Measurements from ENCODE around the gene USP25.
"Not testable (repeated sequence)": the region's sequence is repeated elsewhere in the genome, so short reads cannot be mapped to it uniquely, and the experiment has no call there.

Gene USP25

GRCh38 chr21:15732290-15732995 lies 2.7 kb downstream of the USP25 start:
- DNase-seq (ENCODE audit: low read depth in 3 of 3): no peak

DNA sequence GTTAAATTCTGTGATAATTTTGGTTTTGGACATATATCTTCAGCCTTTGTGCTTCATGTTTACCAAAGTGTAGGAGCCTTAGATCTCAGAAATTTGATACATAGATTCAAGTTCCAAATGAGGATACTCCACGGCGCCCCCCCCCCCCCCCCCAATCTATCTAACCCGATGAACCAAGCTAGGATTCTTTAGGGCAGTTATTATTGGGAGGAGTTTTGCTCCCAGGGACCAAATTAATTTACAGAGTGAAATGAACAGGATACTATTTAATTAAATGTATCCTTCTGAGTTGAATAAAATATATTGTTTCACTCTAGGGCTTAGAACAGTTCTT lies 3.2 kb downstream of the USP25 start:
- DNase-seq (ENCODE audit: low read depth in 3 of 3): no peak

DNA sequence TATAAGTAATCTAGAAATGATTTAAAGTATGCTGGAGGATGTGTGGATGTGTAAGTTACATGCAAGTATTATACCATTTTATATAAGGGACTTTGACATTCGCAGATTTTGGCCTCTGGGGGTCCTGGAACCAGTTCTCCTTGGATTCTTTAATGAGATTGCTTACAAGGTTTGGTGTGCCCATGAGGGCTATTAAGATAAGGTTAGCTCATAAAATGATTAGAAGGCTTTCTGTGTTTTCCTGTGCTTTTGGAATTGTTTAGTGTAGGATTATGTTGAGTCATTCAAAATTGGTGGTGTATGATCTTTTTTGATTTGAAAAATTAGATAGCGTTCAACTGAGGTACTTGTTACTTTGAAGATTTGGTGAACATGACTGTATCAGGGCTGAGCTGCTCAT lies 5.6 kb downstream of the USP25 start:
- no peak for DNase-seq (ENCODE audit: low read depth in 3 of 3)

GRCh38 chr21:15735931-15736330 lies 6.1 kb downstream of the USP25 start:
- DNase-seq (ENCODE audit: low read depth in 3 of 3): not testable (repeated sequence)

GRCh38 chr21:15738779-15739178 lies 9.0 kb downstream of the USP25 start:
- not testable (repeated sequence) for DNase-seq (ENCODE audit: low read depth in 3 of 3)

DNA sequence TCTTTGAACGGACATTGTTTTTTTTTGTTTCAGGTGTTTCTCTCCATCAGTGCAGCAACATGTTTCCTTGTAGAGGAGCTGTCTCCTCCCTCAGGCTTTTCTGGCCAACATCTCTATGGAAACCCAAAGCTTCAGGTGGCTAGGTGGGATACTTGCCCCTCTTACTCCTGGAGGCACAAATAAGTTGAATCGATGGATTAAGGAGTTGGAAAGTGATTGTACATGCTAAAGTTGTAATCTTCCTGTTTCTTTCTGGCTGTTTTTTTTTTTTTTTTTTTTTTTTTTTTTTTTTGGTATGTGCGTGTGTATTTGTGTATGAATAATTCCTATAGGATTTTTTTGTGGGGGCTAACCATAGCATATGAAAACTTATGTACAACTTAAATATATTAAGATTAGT lies 10.6 kb downstream of the USP25 start:
- DNase-seq (ENCODE audit: low read depth in 3 of 3): no peak

DNA sequence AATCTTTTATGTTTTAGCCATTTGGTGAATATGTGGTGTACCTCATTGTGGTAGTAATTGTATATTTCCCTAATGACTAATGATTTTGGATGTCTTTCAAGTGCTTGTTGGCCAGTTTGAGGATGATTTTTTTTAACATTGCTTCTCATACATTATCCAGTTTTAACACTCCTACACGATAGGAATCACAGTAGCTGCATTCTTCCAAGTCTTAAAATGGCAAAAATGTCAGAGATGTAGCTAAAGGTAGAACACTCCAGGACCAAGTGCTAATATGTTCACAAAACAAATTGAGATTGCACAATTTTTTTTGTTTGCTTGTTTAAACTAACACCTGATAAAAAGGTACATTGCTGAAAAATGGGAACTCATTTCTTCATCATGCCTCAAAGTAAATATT lies 11.7 kb downstream of the USP25 start:
- DNase-seq (ENCODE audit: low read depth in 3 of 3): no peak

DNA sequence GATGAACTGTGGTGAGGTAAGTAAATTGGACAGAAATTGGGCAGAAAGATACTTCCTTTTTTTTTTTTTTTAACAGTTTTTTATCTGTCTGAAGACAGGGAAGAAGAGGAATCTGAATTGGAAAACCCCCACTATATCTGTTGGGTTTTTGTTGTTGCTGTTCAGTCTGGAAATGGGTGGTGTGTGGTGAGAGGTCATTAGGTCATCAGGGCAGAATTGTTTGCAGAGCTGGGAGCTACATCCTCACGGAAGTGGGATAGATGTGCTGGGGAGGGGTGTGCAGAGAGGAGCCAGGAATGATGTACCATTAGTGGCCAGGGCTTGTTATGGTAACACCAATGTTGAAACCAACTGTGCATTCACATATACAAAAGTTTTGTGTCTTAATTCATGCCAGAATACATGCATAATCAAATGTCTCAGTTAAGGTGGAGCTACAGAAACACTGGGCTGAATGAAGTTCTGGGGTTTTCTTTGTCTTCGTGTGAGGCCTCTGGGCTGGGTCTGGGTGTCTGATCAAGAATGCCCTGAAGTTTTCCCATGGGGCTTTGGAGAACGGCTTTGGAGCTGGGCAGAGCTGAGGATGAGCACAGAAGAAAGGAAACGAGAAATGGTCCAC lies 12.4 kb downstream of the USP25 start:
- no peak for DNase-seq (ENCODE audit: low read depth in 3 of 3)

DNA sequence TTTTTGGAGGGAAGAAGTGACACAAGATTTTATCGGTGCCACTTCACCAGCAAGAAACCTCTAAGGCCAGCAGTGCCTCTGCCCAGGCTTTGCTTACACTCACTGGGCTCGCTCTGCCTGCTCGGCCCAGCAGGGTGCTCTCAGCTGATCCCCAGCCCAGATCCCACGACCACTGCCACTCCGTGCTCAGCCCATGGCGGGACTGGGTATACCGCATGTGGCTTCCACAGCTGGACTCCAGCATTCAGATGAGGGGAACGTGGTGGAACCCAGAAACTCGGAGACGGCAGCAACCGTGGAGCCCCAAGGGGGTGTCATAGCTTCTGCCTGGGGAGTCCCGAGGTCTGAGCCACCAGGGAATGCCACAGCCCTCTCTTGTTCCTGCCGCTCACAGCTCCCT lies 12.9 kb downstream of the USP25 start:
- no peak for DNase-seq (ENCODE audit: low read depth in 3 of 3)

DNA sequence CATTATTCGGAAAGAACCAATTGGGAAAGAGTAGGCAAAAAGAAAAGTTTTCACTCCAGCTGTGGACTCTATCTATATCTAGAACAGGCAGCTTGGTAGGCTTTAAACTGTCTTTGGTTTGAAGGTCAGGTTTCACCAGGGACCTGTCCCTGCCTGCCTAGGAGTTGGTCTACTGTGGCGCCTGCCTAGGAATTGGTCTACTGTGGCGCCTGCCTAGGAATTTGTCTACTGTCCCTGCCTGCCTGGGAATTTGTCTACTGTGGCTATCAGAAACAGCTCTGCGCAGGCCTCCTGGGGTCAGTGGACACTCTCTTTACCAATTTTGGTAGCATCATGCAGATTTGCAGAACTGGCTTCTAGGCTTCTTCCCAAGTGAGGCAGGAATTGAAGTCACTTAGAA lies 13.8 kb downstream of the USP25 start:
- DNase-seq (ENCODE audit: low read depth in 3 of 3): no peak

GRCh38 chr21:15744926-15745325 lies 15.1 kb downstream of the USP25 start:
- no peak for DNase-seq (ENCODE audit: low read depth in 3 of 3)

DNA sequence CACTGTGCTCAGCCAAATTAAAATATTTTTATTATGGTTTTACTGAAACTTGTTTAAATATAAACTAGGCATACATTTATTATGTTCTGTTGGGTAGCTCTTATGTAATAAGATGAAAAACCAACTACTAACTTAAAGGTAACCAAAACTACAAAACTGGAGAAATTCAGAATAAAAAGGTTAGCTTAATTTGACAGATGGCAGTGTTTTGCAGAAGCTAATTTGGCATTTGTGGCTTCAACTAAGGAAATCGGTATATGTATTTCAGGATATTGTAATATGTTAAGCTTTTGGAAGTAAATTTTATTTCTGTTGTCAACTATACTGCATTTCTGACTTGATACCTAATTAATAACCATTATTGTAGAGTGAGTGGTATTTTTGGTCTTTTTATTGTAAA lies 18.8 kb downstream of the USP25 start:
- DNase-seq (ENCODE audit: low read depth in 3 of 3): no peak

GRCh38 chr21:15749082-15749860 lies 19.5 kb downstream of the USP25 start:
- no peak for DNase-seq (ENCODE audit: low read depth in 3 of 3)

DNA sequence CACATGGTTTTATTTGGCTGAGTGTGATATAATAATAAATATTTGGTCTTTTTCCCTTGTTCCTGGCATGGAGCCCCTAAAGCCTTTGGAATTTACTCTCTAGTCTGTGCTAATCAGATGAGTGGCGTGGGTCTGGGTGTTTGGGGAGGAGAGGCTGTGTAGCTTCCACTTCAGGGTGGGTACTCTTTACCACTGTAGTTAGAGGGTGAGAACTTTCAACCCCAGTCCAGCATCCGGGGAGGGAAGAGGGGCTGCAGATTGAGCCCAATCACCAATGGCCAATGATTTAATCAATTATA lies 20.0 kb downstream of the USP25 start:
- DNase-seq (ENCODE audit: low read depth in 3 of 3): no peak

DNA sequence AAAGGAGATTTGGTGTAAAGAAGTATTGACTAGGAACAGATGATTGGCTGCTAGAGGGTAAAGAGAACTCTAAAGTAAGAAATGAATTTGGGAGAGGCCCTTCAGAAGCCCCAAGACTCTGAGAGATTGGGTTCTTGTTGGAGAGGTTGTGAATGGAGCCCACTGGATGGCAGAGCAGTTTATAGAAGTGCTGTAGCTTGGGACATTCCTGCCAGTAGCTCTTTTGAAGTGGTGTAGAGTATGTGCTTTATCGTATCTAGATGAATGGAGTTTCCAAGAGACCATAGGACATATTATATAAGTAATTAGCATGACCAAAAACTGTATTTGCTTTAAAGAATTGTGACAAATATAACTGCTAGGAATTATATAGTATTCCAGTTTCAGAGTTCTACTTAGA lies 21.3 kb downstream of the USP25 start:
- DNase-seq (ENCODE audit: low read depth in 3 of 3): no peak

- DNase-seq (ENCODE audit: low read depth in 3 of 3): no peak
Observed at GRCh38 chr21:15751546-15751945, 21.8 kb downstream of the USP25 start.

- DNase-seq (ENCODE audit: low read depth in 3 of 3): no peak
Observed at GRCh38 chr21:15752763-15753407, 23.1 kb downstream of the USP25 start.

- no peak for DNase-seq (ENCODE audit: low read depth in 3 of 3)
Observed at GRCh38 chr21:15753741-15754140, 24.0 kb downstream of the USP25 start.

GRCh38 chr21:15754640-15755039 lies 24.9 kb downstream of the USP25 start:
- no peak for DNase-seq (ENCODE audit: low read depth in 3 of 3)

DNA sequence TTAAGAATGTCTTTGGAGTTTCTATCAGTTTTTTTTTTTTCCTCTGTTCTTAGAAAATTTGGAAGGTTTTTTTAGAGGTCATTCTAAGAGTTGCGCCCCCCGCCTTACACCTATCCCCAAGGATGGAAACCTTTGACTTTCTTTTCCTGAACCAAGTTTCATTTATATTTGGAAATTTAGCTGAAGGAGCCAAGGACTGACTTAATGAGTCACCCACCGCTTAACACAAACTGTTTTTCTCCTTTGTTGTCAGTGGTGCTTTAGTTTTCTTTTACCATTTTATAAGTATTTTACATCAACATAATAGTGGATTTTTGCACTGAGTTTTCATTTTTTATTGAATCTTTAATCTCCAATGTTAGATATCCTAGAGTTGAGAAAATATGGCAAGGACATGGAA lies 25.3 kb downstream of the USP25 start:
- DNase-seq (ENCODE audit: low read depth in 3 of 3): no peak

GRCh38 chr21:15759469-15759868 lies 29.7 kb downstream of the USP25 start:
- DNase-seq (ENCODE audit: low read depth in 3 of 3): no peak

GRCh38 chr21:15761507-15762100 lies 31.8 kb downstream of the USP25 start:
- DNase-seq (ENCODE audit: low read depth in 3 of 3): no peak

Measured in stimulated activated CD4-positive, alpha-beta T cell treated with anti-CD3 and anti-CD28 coated beads, TNF-alpha, amount 100 ng/mL, for 48 hours (primary cell).